Measurements from ENCODE around the gene PIKFYVE.

The PIKFYVE gene

GRCh38 chr2:208306291-208306690 is 40.2 kb downstream of the PIKFYVE start:
- Histone ChIP-seq H3K36me3 (replicated peaks in 1 of 2; ENCODE audit: control insufficient read depth in 2 of 2, insufficient read depth in 2 of 2, low read length in 2 of 2) (peaks cover 5 to 89% of the 10 kb centered on the region in 2 donors), H3K27me3 (ENCODE audit: control insufficient read depth in 3 of 3, insufficient read depth in 3 of 3, low read depth in 1 of 3, low read length in 3 of 3) (no peaks in the 10 kb centered on the region), H2BK12ac (ENCODE audit: low read length) (no peak overlapping the region), H3K4me1 (ENCODE audit: control insufficient read depth in 2 of 2, insufficient read depth in 1 of 2, low read depth in 1 of 2, low read length in 2 of 2) (no peaks in the 10 kb centered on the region), H3K4ac (ENCODE audit: low read length) (no peak overlapping the region), H3K27ac (replicated peaks; ENCODE audit: low read length) (no peak overlapping the region), H3K4me3 (ENCODE audit: low read length in 2 of 2) (no peak overlapping the region), H2BK15ac (ENCODE audit: low read length) (no peak overlapping the region), H3K79me1 (ENCODE audit: low read depth, low read length) (no peaks in the 10 kb centered on the region), H2BK5ac (ENCODE audit: low read length) (no peak overlapping the region), H2AFZ (ENCODE audit: low read length) (no peak overlapping the region), H3K9ac (ENCODE audit: low read depth, low read length, poor library complexity) (no peak overlapping the region), H4K91ac (ENCODE audit: low read depth, low read length, poor library complexity) (no peak overlapping the region), H3K4me2 (ENCODE audit: insufficient read depth, low read length, poor library complexity, severe bottlenecking) (no peak overlapping the region), H4K8ac (ENCODE audit: low read depth, low read length) (no peak overlapping the region), H2BK120ac (ENCODE audit: low read depth, low read length) (no peak overlapping the region), H3K23ac (ENCODE audit: low read depth, low read length, poor library complexity) (no peak overlapping the region), H3K18ac (ENCODE audit: low read length) (no peak overlapping the region), H3K9me3 (replicated peaks in 1 of 2; ENCODE audit: control insufficient read depth in 2 of 2, insufficient read depth in 1 of 2, low read depth in 1 of 2, low read length in 2 of 2) (no peaks in the 10 kb centered on the region), H2AK5ac (ENCODE audit: low read depth, low read length) (no peak overlapping the region), H3K14ac (ENCODE audit: low read length) (no peak overlapping the region)
- no CpG with 5 or more reads among the region's 1 CpG for WGBS, 2 donors (ENCODE audit: extremely low coverage in 2 of 2, insufficient read length in 2 of 2, insufficient replicate concordance in 1 of 2)
- DNase-seq (ENCODE audit: low spot score), result no peak

GRCh38 chr2:208311321-208311720 is 45.3 kb downstream of the PIKFYVE start:
- no peak overlapping the region for H3K18ac ChIP-seq (ENCODE audit: low read length)
- WGBS, 2 donors (ENCODE audit: extremely low coverage in 2 of 2, insufficient read length in 2 of 2, insufficient replicate concordance in 1 of 2), result no CpG with 5 or more reads among the region's 2 CpGs
- H2BK12ac ChIP-seq (ENCODE audit: low read length), result no peak overlapping the region
- H2BK120ac ChIP-seq (ENCODE audit: low read depth, low read length), result no peak overlapping the region
- no peaks in the 10 kb centered on the region for H3K4me1 ChIP-seq (ENCODE audit: control insufficient read depth in 2 of 2, insufficient read depth in 1 of 2, low read depth in 1 of 2, low read length in 2 of 2)
- H3K4ac ChIP-seq (ENCODE audit: low read length), result no peak overlapping the region
- H3K9ac ChIP-seq (ENCODE audit: low read depth, low read length, poor library complexity), result no peak overlapping the region
- no peak for DNase-seq (ENCODE audit: low spot score)
- H3K4me2 ChIP-seq (ENCODE audit: insufficient read depth, low read length, poor library complexity, severe bottlenecking), result no peak overlapping the region
- H3K36me3 ChIP-seq (replicated peaks in 1 of 2; ENCODE audit: control insufficient read depth in 2 of 2, insufficient read depth in 2 of 2, low read length in 2 of 2), result peaks cover 8 to 73% of the 10 kb centered on the region in 2 donors
- H3K23ac ChIP-seq (ENCODE audit: low read depth, low read length, poor library complexity), result no peak overlapping the region
- peaks cover 0 to 10% of the 10 kb centered on the region in 2 donors for H3K9me3 ChIP-seq (replicated peaks in 1 of 2; ENCODE audit: control insufficient read depth in 2 of 2, insufficient read depth in 1 of 2, low read depth in 1 of 2, low read length in 2 of 2)
- no peaks in the 10 kb centered on the region for H3K79me1 ChIP-seq (ENCODE audit: low read depth, low read length)
- no peak overlapping the region for H3K4me3 ChIP-seq (ENCODE audit: low read length in 2 of 2)
- no peak overlapping the region for H3K14ac ChIP-seq (ENCODE audit: low read length)
- no peak overlapping the region for H2AK5ac ChIP-seq (ENCODE audit: low read depth, low read length)
- H3K27me3 ChIP-seq (ENCODE audit: control insufficient read depth in 3 of 3, insufficient read depth in 3 of 3, low read depth in 1 of 3, low read length in 3 of 3), result peaks cover 0 to 2% (median 0%) of the 10 kb centered on the region in 3 experiments
- H3K27ac ChIP-seq (replicated peaks; ENCODE audit: low read length), result no peak overlapping the region
- no peak overlapping the region for H4K8ac ChIP-seq (ENCODE audit: low read depth, low read length)
- no peak overlapping the region for H2BK15ac ChIP-seq (ENCODE audit: low read length)
- H2BK5ac ChIP-seq (ENCODE audit: low read length), result no peak overlapping the region
- no peak overlapping the region for H2AFZ ChIP-seq (ENCODE audit: low read length)
- H4K91ac ChIP-seq (ENCODE audit: low read depth, low read length, poor library complexity), result no peak overlapping the region

GRCh38 chr2:208311954-208312353 is 45.9 kb downstream of the PIKFYVE start:
- Histone ChIP-seq H3K4me1 (ENCODE audit: control insufficient read depth in 2 of 2, insufficient read depth in 1 of 2, low read depth in 1 of 2, low read length in 2 of 2) (no peaks in the 10 kb centered on the region), H3K27me3 (ENCODE audit: control insufficient read depth in 3 of 3, insufficient read depth in 3 of 3, low read depth in 1 of 3, low read length in 3 of 3) (peaks cover 0 to 2% (median 0%) of the 10 kb centered on the region in 3 experiments), H3K9me3 (replicated peaks in 1 of 2; ENCODE audit: control insufficient read depth in 2 of 2, insufficient read depth in 1 of 2, low read depth in 1 of 2, low read length in 2 of 2) (peaks cover 0 to 10% of the 10 kb centered on the region in 2 donors), H2BK5ac (ENCODE audit: low read length) (no peak overlapping the region), H2BK120ac (ENCODE audit: low read depth, low read length) (no peak overlapping the region), H3K9ac (ENCODE audit: low read depth, low read length, poor library complexity) (no peak overlapping the region), H3K4me2 (ENCODE audit: insufficient read depth, low read length, poor library complexity, severe bottlenecking) (no peak overlapping the region), H2BK15ac (ENCODE audit: low read length) (no peak overlapping the region), H3K4me3 (ENCODE audit: low read length in 2 of 2) (no peak overlapping the region), H4K8ac (ENCODE audit: low read depth, low read length) (no peak overlapping the region), H3K18ac (ENCODE audit: low read length) (no peak overlapping the region), H2AFZ (ENCODE audit: low read length) (no peak overlapping the region), H2BK12ac (ENCODE audit: low read length) (no peak overlapping the region), H4K91ac (ENCODE audit: low read depth, low read length, poor library complexity) (no peak overlapping the region), H3K36me3 (replicated peaks in 1 of 2; ENCODE audit: control insufficient read depth in 2 of 2, insufficient read depth in 2 of 2, low read length in 2 of 2) (peaks cover 8 to 70% of the 10 kb centered on the region in 2 donors), H3K4ac (ENCODE audit: low read length) (no peak overlapping the region), H3K79me1 (ENCODE audit: low read depth, low read length) (no peaks in the 10 kb centered on the region), H3K27ac (replicated peaks; ENCODE audit: low read length) (no peak overlapping the region), H2AK5ac (ENCODE audit: low read depth, low read length) (no peak overlapping the region), H3K14ac (ENCODE audit: low read length) (no peak overlapping the region), H3K23ac (ENCODE audit: low read depth, low read length, poor library complexity) (no peak overlapping the region)
- no peak for DNase-seq (ENCODE audit: low spot score)
- no CpG with 5 or more reads among the region's 4 CpGs for WGBS, 2 donors (ENCODE audit: extremely low coverage in 2 of 2, insufficient read length in 2 of 2, insufficient replicate concordance in 1 of 2)

- Histone ChIP-seq H2BK12ac (ENCODE audit: low read length) (no peak overlapping the region), H3K4me3 (ENCODE audit: low read length in 2 of 2) (no peak overlapping the region), H3K9ac (ENCODE audit: low read depth, low read length, poor library complexity) (no peak overlapping the region), H3K4me1 (ENCODE audit: control insufficient read depth in 2 of 2, insufficient read depth in 1 of 2, low read depth in 1 of 2, low read length in 2 of 2) (no peaks in the 10 kb centered on the region), H2BK5ac (ENCODE audit: low read length) (no peak overlapping the region), H2AFZ (ENCODE audit: low read length) (no peak overlapping the region), H2AK5ac (ENCODE audit: low read depth, low read length) (no peak overlapping the region), H3K4me2 (ENCODE audit: insufficient read depth, low read length, poor library complexity, severe bottlenecking) (no peak overlapping the region), H3K27me3 (ENCODE audit: control insufficient read depth in 3 of 3, insufficient read depth in 3 of 3, low read depth in 1 of 3, low read length in 3 of 3) (peaks cover 0 to 2% (median 0%) of the 10 kb centered on the region in 3 experiments), H2BK15ac (ENCODE audit: low read length) (no peak overlapping the region), H3K4ac (ENCODE audit: low read length) (no peak overlapping the region), H3K18ac (ENCODE audit: low read length) (no peak overlapping the region), H3K36me3 (replicated peaks in 1 of 2; ENCODE audit: control insufficient read depth in 2 of 2, insufficient read depth in 2 of 2, low read length in 2 of 2) (peaks cover 13 to 72% of the 10 kb centered on the region in 2 donors), H2BK120ac (ENCODE audit: low read depth, low read length) (no peak overlapping the region), H3K27ac (replicated peaks; ENCODE audit: low read length) (no peak overlapping the region), H3K23ac (ENCODE audit: low read depth, low read length, poor library complexity) (no peak overlapping the region), H3K14ac (ENCODE audit: low read length) (no peak overlapping the region), H4K8ac (ENCODE audit: low read depth, low read length) (no peak overlapping the region), H3K9me3 (replicated peaks in 1 of 2; ENCODE audit: control insufficient read depth in 2 of 2, insufficient read depth in 1 of 2, low read depth in 1 of 2, low read length in 2 of 2) (peaks cover 0 to 10% of the 10 kb centered on the region in 2 donors), H3K79me1 (ENCODE audit: low read depth, low read length) (peaks cover 3% of the 10 kb centered on the region), H4K91ac (ENCODE audit: low read depth, low read length, poor library complexity) (no peak overlapping the region)
- WGBS, 2 donors (ENCODE audit: extremely low coverage in 2 of 2, insufficient read length in 2 of 2, insufficient replicate concordance in 1 of 2), result no CpG with 5 or more reads among the region's 8 CpGs
- no peak for DNase-seq (ENCODE audit: low spot score)
These were observed 49.2 kb downstream of the PIKFYVE start for GRCh38 chr2:208315081-208315788.
